Body of pancreas (tissue), 4 donors: ENCODE data around the gene TBC1D24. TPM values are rescaled to one million over a fixed set of nuclear protein-coding genes. Genes with fewer than 3 reads are reported as not detected.
"Not testable (repeated sequence)": the region's sequence is repeated elsewhere in the genome, so short reads cannot be mapped to it uniquely, and the experiment has no call there.

Experiments
- ATAC-seq: fragments of 150-250 bp; one replicate; pipeline ENCODE4 v1.9.1; 2016
- DNase-seq, 4 donors: peaks; one replicate each; pipeline ENCODE4 v3.0.0-alpha.2; 2019
- H3K27ac ChIP-seq, 4 donors: fragments of 200-600 bp; sonication (generic); 1 replicate in 3 of 4; 2 replicates in 1 of 4; pipeline versions ENCODE4 v1.5.1 to v1.6.1; 2016 to 2019; ENCODE audit warnings: mild to moderate bottlenecking in 1 of 4, mixed read lengths in 1 of 4, moderate library complexity in 1 of 4
- H3K27me3 ChIP-seq, 2 donors: fragments of 200-600 bp; sonication (generic); one replicate each; pipeline ENCODE4 v1.6.0; 2016; ENCODE audit warnings: mild to moderate bottlenecking in 1 of 2
- H3K36me3 ChIP-seq, 2 donors: fragments of 200-600 bp; sonication (generic); replicated peaks in 1 of 2; 2 replicates each; pipeline ENCODE4 v1.5.1; 2016; ENCODE audit warnings: low read depth in 2 of 2; ENCODE audit not compliant: insufficient read depth in 1 of 2
- H3K4me1 ChIP-seq: fragments of 200-600 bp; sonication (generic); one replicate; pipeline ENCODE4 v1.6.0; 2016
- H3K4me3 ChIP-seq, 2 donors: fragments of 200-600 bp; sonication (generic); 1 replicate in 1 of 2; 2 replicates in 1 of 2; pipeline ENCODE4 v1.5.1; 2016 to 2019
- H3K9me3 ChIP-seq, 3 donors: fragments of 200-600 bp; sonication (generic); 1 replicate in 2 of 3; 2 replicates in 1 of 3; pipeline ENCODE4 v1.5.1; 2016
- CTCF ChIP-seq, 7 experiments: fragments of 450-650 bp in 4 of 7; fragments of 200-600 bp in 3 of 7; sonication (generic) in 3 of 7; IDR thresholded peaks; one replicate each; pipeline ENCODE4 v1.5.1; 2016 to 2019; ENCODE audit warnings: antibody characterized with exemption in 7 of 7
- POLR2A ChIP-seq, 3 donors: fragments of 450-650 bp; IDR thresholded peaks; one replicate each; pipeline ENCODE4 v1.6.1; 2016; ENCODE audit warnings: antibody characterized with exemption in 3 of 3, mild to moderate bottlenecking in 2 of 3
- WGBS, 2 donors: methylation state at CpG; one replicate each; pipeline ENCODE4 v1.1.5; 2017; 5-methylcytosine and 5-hydroxymethylcytosine counted together
- intact Hi-C: fragments of 100-400 bp; cut with DNase I; formaldehyde crosslinking; loops from one replicate; pipeline ENCODE4 v1.15.1; 2023
- total RNA-seq, 2 donors: library from RNA; depleted of rRNA; stranded (reverse); fragments of >200 nt; gene quantifications; one replicate each; pipeline ENCODE4 v1.1.0, GENCODE V29; 2016

TBC1D24 gene
- total RNA-seq, 2 donors from 2014 or later = 18.7 to 30.0 TPM

- Histone ChIP-seq H3K4me1 (peaks cover 47% of the 10 kb centered on the region), H3K27ac (peak overlapping the region in 2 of 4 donors; percentile 33 to 41), H3K4me3 (no peak overlapping the region), H3K27me3 (no peaks in the 10 kb centered on the region), H3K9me3 (no peaks in the 10 kb centered on the region), H3K36me3 (no peaks in the 10 kb centered on the region)
- TF ChIP-seq CTCF (IDR thresholded peaks at IDR 0.05) (no peak), POLR2A (IDR thresholded peaks at IDR 0.05) (no peak)
- 45 to 82% methylated on average over 2 to 9 of the region's 9 CpGs for WGBS, 2 donors
- ATAC-seq = no peak
- peak in 1 of 4 donors; percentile 56 for DNase-seq
- intact Hi-C loops = loop anchor here (10.0 kb wide), 1 partner anchor 59 kb away; no protein-coding TSS in a partner anchor
Observed at GRCh38 chr16:2535625-2536013, 60.7 kb downstream of the TBC1D24 start.

- no peak for TF ChIP-seq CTCF (IDR thresholded peaks at IDR 0.05)
- TF ChIP-seq POLR2A (IDR thresholded peaks at IDR 0.05) = peak in 2 of 3 donors; percentile 42 to 50
- peak within 1 kb of the TSS in 1 of 2 donors; percentile 39 for H3K4me3 ChIP-seq
- H3K27me3 ChIP-seq = no peaks in the 10 kb centered on the region
- H3K27ac ChIP-seq = peak within 1 kb of the TSS; percentile 58 to 91 (median 82)
- intact Hi-C loops = loop anchor here (10.0 kb wide), 1 partner anchor 57 kb away; no protein-coding TSS in a partner anchor
- H3K36me3 ChIP-seq = no peaks in the 10 kb centered on the region
- ATAC-seq (peak; percentile 94), DNase-seq (peak; percentile 94 to 95 (median 94))
- H3K9me3 ChIP-seq = no peaks in the 10 kb centered on the region
- H3K4me1 ChIP-seq = peaks cover 48% of the 10 kb centered on the region
- 0% methylated on average over 15 to 95 of the region's 126 CpGs for WGBS, 2 donors
Observed at GRCh38 chr16:2537451-2538379, 62.8 kb downstream of the TBC1D24 start, which contains the start of gene PDPK1. PDPK1 (plus strand) TSS chr16:2538021; CDS start chr16:2538113, 92 bp downstream.

GRCh38 chr16:2539192-2539844, 64.4 kb downstream of the TBC1D24 start:
- DNase-seq, H3K27me3 ChIP-seq, H3K36me3 ChIP-seq, H3K9me3 ChIP-seq, ATAC-seq, H3K4me3 ChIP-seq, H3K27ac ChIP-seq: not testable (repeated sequence)
- peaks cover 45% of the 10 kb centered on the region for H3K4me1 ChIP-seq
- 58 to 63% methylated on average over 24 of the region's 24 CpGs for WGBS, 2 donors
- intact Hi-C loops = loop anchor here (10.0 kb wide), 1 partner anchor 55 kb away; no protein-coding TSS in a partner anchor

GRCh38 chr16:2539845-2540458, 65.0 kb downstream of the TBC1D24 start:
- WGBS, 2 donors = 37 to 40% methylated on average over 9 to 14 of the region's 14 CpGs
- not testable (repeated sequence) for H3K4me3 ChIP-seq, H3K36me3 ChIP-seq, ATAC-seq, H3K9me3 ChIP-seq, H3K27me3 ChIP-seq
- peaks cover 45% of the 10 kb centered on the region for H3K4me1 ChIP-seq
- TF ChIP-seq CTCF (IDR thresholded peaks at IDR 0.05) = peak in 5 of 7 experiments; percentile 12 to 28 (median 23)
- DNase-seq = peak in 2 of 4 donors; percentile 39 to 50
- intact Hi-C loops = loop anchor here (10.0 kb wide), 1 partner anchor 55 kb away; no protein-coding TSS in a partner anchor
- H3K27ac ChIP-seq = peak overlapping the region in 1 of 4 donors; percentile 34

GRCh38 chr16:2540912-2541311, 66.0 kb downstream of the TBC1D24 start:
- DNase-seq, H3K9me3 ChIP-seq, H3K27me3 ChIP-seq, H3K36me3 ChIP-seq, intact Hi-C loops, H3K4me3 ChIP-seq, ATAC-seq: not testable (repeated sequence)
- H3K27ac ChIP-seq = peak overlapping the region in 2 of 4 donors; percentile 18 to 30
- 31 to 83% methylated on average over 1 to 3 of the region's 4 CpGs for WGBS, 2 donors
- H3K4me1 ChIP-seq = peaks cover 45% of the 10 kb centered on the region

- H3K4me3 ChIP-seq, H3K36me3 ChIP-seq, ATAC-seq, H3K9me3 ChIP-seq, H3K27me3 ChIP-seq, intact Hi-C loops: not testable (repeated sequence)
- Histone ChIP-seq H3K4me1 (peaks cover 44% of the 10 kb centered on the region), H3K27ac (peak overlapping the region in 1 of 4 donors; percentile 18)
- peak in 3 of 4 donors; percentile 35 to 62 (median 43) for DNase-seq
- whole genome bisulfite sequencing, 2 donors = 33 to 50% methylated on average over 3 to 6 of the region's 6 CpGs
Observed at GRCh38 chr16:2541409-2541808, 66.5 kb downstream of the TBC1D24 start.

GRCh38 chr16:2543771-2544170, 68.8 kb downstream of the TBC1D24 start:
- ATAC-seq, H3K27me3 ChIP-seq, H3K27ac ChIP-seq, DNase-seq, H3K9me3 ChIP-seq, H3K4me3 ChIP-seq, intact Hi-C loops, H3K36me3 ChIP-seq: not testable (repeated sequence)
- 85 to 91% methylated on average over 14 of the region's 14 CpGs for WGBS, 2 donors
- peaks cover 40% of the 10 kb centered on the region for H3K4me1 ChIP-seq
